ENCODE data around the gene NOM1. TPM values are rescaled to one million over a fixed set of nuclear protein-coding genes. Genes with fewer than 3 reads are reported as not detected.

Gene NOM1
- total RNA-seq, 1 experiment from 2014 or later, result 35.4 TPM

DNA sequence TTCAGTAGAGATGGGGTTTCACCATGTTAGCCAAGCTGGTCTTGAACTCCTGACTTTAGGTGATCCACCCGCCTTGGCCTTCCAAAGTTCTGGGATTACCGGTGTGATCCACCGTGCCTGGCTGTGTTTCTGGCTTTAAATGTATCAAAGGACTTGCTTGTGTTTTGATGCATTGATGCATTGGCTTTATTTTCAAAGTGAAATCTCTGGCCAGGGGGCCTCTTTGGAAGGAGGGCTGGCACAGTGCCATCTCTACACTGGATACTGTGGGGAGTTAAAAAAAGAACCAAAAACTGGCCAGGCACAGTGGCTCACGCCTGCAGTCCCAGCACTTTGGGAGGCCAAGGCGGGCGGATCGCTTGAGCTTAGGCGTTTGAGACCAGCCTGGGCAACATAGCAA is 44.9 kb downstream of the NOM1 start:
- no peak overlapping the region for H3K9ac ChIP-seq (ENCODE audit: low read length)
- H3K36me3 ChIP-seq (ENCODE audit: control insufficient read depth in 1 of 2, insufficient read depth in 2 of 2, low read length in 2 of 2), result no peaks in the 10 kb centered on the region
- POLR2A ChIA-PET, result no interaction called here
- H4K20me1 ChIP-seq (ENCODE audit: insufficient read depth), result no peaks in the 10 kb centered on the region
- H3K4me3 ChIP-seq (replicated peaks in 1 of 2; ENCODE audit: low read depth in 1 of 2, low read length in 2 of 2), result no peak overlapping the region
- BruUV-seq (replicated peaks), result no TSS peak
- H3K9me2 ChIP-seq (ENCODE audit: insufficient read depth), result no peaks in the 10 kb centered on the region
- no peaks in the 10 kb centered on the region for H3K9me3 ChIP-seq (ENCODE audit: control insufficient read depth in 1 of 2, insufficient read depth in 1 of 2, low read depth in 1 of 2, low read length in 2 of 2)
- CTCF ChIA-PET, result no interaction called here
- RAD21 ChIA-PET (ENCODE audit: low non-redundant PET in 1 of 2, low total read pairs in 2 of 2, uncharacterized antibody in 2 of 2, unreplicated experiment in 2 of 2), result no interaction called here
- ATAC-seq, result no peak
- H3K27me3 ChIP-seq (ENCODE audit: insufficient read depth, low read length), result no peaks in the 10 kb centered on the region
- H3K79me2 ChIP-seq (ENCODE audit: insufficient read depth, low read length), result no peaks in the 10 kb centered on the region
- DNase-seq (ENCODE audit: low read depth, low spot score), result no peak
- H3K4me1 ChIP-seq (ENCODE audit: control insufficient read depth in 1 of 2, insufficient read depth in 2 of 2, low read length in 2 of 2), result peaks cover 0 to 2% of the 10 kb centered on the region in 2 experiments; a peak in 1 of 4 replicates
- TF ChIP-seq EGR1 (IDR thresholded peaks at IDR 0.05; ENCODE audit: low read depth) (no peak), CBX3 (IDR thresholded peaks at IDR 0.05; ENCODE audit: low read depth) (no peak), ZNF274 (IDR thresholded peaks at IDR 0.05; ENCODE audit: low read depth, low read length) (no peak), CEBPB (IDR thresholded peaks at IDR 0.05; ENCODE audit: low read depth) (no peak), SP1 (IDR thresholded peaks at IDR 0.05; ENCODE audit: low read depth) (no peak), RAD21 (IDR thresholded peaks at IDR 0.05; ENCODE audit: low read depth) (no peak), TCF7L2 (IDR thresholded peaks at IDR 0.05; ENCODE audit: borderline replicate concordance, extremely low read depth, insufficient read depth, insufficient read length) (no peak), SRF (IDR thresholded peaks at IDR 0.05; ENCODE audit: low read depth) (no peak), ELF1 (IDR thresholded peaks at IDR 0.05; ENCODE audit: borderline replicate concordance, low read depth) (no peak)
- TF ChIP-seq, protein P1, sequence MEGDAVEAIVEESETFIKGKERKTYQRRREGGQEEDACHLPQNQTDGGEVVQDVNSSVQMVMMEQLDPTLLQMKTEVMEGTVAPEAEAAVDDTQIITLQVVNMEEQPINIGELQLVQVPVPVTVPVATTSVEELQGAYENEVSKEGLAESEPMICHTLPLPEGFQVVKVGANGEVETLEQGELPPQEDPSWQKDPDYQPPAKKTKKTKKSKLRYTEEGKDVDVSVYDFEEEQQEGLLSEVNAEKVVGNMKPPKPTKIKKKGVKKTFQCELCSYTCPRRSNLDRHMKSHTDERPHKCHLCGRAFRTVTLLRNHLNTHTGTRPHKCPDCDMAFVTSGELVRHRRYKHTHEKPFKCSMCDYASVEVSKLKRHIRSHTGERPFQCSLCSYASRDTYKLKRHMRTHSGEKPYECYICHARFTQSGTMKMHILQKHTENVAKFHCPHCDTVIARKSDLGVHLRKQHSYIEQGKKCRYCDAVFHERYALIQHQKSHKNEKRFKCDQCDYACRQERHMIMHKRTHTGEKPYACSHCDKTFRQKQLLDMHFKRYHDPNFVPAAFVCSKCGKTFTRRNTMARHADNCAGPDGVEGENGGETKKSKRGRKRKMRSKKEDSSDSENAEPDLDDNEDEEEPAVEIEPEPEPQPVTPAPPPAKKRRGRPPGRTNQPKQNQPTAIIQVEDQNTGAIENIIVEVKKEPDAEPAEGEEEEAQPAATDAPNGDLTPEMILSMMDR (IDR thresholded peaks at IDR 0.05 in 2 of 3, conservative IDR thresholded peaks at IDR 0.05 in 1 of 3; ENCODE audit: borderline replicate concordance in 1 of 3, insufficient read depth in 1 of 3, low read depth in 2 of 3, low read length in 2 of 3), result no peak
- H3K4me2 ChIP-seq (ENCODE audit: low read length), result no peak overlapping the region
- H3K27ac ChIP-seq (ENCODE audit: low read depth, low read length), result no peak overlapping the region
- no peak overlapping the region for H2AFZ ChIP-seq (ENCODE audit: low read depth, low read length, poor library complexity, severe bottlenecking)
- intact Hi-C loops (cut with micrococcal nuclease), result no loop called here

Measured in HCT116 (cell line).